ENCODE measurements around the gene BIRC6.
"Not testable (repeated sequence)": the region's sequence is repeated elsewhere in the genome, so short reads cannot be mapped to it uniquely, and the experiment has no call there.

The BIRC6 gene

GRCh38 chr2:32356681-32357317 lies at the start of gene BIRC6:
BIRC6 (plus strand) TSS chr2:32357023; CDS start chr2:32357162, 139 bp downstream.
- DNase-seq = peak; percentile 99

GRCh38 chr2:32310577-32310976 lies 46.2 kb upstream of the BIRC6 start:
- DNase-seq = no peak

GRCh38 chr2:32314886-32315285 lies 41.9 kb upstream of the BIRC6 start:
- no peak for DNase-seq

GRCh38 chr2:32328679-32329078 lies 28.1 kb upstream of the BIRC6 start:
- DNase-seq = not testable (repeated sequence)

- not testable (repeated sequence) for DNase-seq
These were observed 27.4 kb upstream of the BIRC6 start for GRCh38 chr2:32329180-32329980.

DNA sequence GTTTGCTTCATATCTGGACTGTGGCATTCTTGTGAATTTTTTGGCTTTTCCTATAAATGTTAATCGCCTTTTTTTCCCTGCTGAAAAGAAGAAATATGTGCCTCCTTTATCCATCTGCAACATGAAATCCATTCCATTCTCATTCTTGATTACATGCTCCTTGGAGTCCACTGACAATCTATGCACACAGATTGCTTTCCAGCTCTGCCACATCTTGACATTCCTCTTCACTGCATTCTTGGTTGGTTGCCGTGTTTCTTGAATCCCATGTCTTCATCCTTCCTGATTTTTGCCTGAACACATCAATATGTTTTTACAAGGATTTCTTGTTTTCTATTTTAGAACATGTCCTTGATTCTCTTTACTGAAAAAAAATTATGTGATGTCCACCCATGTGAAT lies 26.7 kb upstream of the BIRC6 start:
- DNase-seq = no peak

GRCh38 chr2:32342801-32343200 lies 14.0 kb upstream of the BIRC6 start:
- no peak for DNase-seq

DNA sequence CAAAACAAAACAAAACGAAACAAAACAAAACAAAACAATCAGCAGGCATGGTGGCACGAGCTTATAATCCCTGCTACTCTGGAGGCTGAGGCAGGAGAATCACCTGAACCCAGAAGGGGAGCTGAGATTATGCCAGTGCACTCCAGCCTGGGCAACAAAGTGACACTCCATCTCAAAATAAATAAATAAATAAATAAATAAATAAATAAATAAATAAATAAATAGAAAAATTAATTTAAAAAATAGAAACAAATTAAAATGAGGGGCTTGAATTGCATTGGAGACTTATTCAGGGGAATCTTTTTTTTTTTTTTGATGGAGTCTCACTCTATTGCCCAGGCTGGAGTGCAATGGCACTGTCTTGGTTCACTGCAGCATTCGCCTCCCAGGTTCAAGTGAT lies 6.0 kb upstream of the BIRC6 start:
- not testable (repeated sequence) for DNase-seq

- no peak for DNase-seq
These were observed 695 bp upstream of the BIRC6 start for GRCh38 chr2:32355976-32356680.

- DNase-seq = peak; percentile 69
These were observed 691 bp downstream of the BIRC6 start for GRCh38 chr2:32357318-32358110.

DNA sequence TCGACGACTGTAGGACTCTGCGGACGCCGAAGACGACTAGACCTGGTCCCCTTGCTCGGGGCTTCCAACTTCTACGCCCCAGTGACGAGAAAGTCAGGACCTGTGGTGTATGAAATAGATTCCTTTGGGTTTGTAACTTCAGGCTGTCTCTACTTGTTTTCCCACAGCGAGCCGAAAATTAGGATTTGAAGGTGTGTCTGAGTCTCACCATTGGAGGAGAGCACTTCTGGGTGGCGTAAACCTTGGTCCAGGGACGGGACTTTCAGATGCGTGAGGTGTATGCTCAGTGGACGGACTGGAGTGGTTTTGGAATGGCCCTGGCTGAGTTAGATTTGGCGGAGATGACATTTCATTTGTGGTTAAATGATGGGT lies 1.3 kb downstream of the BIRC6 start:
- DNase-seq = no peak

GRCh38 chr2:32360416-32360815 lies 3.6 kb downstream of the BIRC6 start:
- no peak for DNase-seq

DNA sequence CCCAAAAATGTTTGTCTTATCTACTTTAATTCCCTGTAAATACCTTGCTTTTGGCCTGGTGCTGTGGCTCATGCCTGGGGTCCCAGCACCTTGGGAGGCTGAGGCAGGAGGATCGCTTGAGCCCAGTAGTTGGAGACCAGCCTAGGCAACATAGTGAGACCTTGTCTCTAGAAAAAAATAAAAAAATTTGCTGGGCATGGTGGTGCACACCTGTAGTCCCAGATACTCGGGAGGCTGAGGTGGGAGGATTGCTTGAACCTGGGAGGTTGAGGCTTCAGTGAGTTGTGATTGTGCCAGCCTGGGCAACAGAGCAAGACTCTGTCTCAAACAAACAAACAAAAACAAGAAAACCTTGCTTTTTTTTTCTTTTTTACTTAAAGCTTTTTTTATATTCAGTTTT lies 6.2 kb downstream of the BIRC6 start:
- not testable (repeated sequence) for DNase-seq

DNA sequence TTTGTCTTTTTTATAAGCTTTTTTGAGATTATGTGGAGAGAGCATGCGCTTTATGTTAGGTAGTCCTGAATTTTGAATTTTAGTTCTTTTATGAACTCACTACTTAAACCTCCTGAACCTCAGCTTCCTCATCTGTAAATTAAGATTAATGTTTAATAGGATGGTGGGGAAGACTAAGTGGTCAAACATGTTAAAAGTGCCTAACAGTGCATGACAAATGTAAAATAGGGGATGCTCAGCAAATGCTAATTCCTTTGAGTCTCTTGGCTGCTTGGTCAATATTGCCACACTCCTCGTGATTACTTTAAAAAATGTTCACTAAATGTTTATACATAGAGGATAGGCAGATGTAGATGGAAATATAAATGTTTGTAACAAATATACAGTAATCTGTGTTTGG lies 6.8 kb downstream of the BIRC6 start:
- no peak for DNase-seq

- DNase-seq = not testable (repeated sequence)
These were observed 7.5 kb downstream of the BIRC6 start for GRCh38 chr2:32364290-32364689.

DNA sequence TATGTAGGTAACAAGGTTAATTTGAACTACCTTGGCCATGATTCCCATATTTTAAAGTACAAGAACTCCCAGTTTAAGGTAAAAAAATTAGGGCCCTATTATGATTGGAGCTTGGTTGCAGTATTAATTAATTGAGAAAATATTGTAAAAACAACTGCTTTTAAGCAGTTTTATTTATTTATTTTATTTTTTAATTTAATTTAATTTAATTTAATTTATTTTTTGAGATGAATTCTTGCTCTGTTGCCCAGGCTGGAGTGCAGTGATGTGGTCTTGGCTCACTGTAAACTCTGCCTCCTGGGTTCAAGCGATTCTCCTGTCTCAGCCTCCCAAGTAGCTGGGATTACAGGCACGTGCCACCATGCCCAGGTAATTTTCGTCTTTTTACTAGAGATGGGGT lies 8.9 kb downstream of the BIRC6 start:
- not testable (repeated sequence) for DNase-seq

- DNase-seq = no peak
These were observed 9.8 kb downstream of the BIRC6 start for GRCh38 chr2:32366595-32366994.

DNA sequence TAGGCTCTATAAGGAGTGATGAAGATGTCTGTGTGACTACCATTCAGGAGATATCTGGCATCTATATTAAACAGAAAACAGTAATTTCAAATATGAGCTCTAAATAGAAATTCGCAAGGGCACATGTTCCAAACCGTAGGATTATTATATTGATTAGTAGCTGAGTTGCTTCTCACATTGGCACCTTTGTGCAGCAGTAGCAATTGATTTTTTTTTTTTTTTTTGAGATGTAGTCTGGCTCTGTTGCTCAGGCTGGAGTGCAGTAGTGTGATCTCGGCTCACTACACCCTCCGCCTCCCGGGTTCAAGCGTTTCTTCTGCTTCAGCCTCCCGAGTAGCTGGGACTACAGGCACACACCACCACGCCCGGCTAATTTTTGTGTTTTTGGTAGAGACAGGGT lies 12.4 kb downstream of the BIRC6 start:
- no peak for DNase-seq

DNA sequence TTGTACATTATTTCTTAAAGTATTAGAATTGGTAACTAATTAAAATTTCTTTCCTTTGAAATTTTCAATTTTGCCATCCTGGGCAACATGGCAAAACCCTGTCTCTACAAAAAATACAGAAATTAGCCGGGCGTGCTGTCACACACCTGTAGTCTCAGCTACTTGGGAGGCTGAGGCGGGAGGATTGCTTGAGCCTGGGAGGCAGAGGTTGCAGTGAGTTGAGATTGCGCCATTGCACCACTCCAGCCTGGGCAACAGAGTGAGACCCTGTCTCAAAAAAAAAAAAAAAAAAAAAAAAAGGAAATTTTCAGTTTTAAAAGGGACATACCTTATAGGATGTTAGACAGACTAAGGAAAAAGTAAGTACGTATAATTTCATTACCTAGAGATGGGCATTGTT lies 14.1 kb downstream of the BIRC6 start:
- DNase-seq = not testable (repeated sequence)

GRCh38 chr2:32372519-32373182 lies 15.8 kb downstream of the BIRC6 start:
- DNase-seq = no peak

DNA sequence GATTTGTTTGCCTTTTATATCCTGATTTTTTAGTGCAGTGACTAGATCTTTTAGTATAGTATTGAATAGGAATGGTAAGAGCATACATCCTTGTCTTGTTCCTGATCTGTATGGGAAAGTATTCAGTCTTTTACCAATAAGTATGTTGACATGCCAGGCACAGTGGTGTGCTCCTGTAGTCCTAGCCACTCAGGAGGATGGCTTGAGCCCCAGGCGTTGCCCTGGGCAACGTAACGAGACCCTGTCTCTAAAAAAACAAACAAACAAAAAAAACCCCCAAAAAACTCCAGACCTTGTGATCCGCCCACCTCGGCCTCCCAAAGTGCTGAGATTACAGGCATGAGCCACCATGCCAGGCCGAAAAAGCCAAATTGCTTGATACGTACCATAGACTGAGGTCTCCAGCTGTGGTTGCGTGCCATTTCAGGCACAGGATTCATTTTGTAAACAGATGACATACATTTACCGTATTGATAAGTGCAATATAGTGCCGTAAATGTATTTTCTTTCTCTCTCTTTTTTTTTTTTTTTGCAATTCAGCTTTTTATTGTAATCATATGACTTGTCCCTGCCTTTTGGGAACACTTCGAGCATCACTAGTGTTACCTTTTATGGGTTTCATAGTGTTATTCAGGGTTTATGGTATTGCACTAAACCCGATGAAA lies 18.5 kb downstream of the BIRC6 start:
- DNase-seq = no peak

- DNase-seq = no peak
These were observed 19.9 kb downstream of the BIRC6 start for GRCh38 chr2:32376756-32377155.
